K562 treated with DMSO at 1 percent for 12 hours (cell line): ENCODE results near the gene RIMKLA. TPM values are rescaled to one million over a fixed set of nuclear protein-coding genes. Genes with fewer than 3 reads are reported as not detected.

Source experiments
- total RNA-seq: library from RNA; unstranded; fragments of 300-600 nt; gene quantifications from 2 replicates; pipeline ENCODE4 v1.2.3, GENCODE V29; 2022; ENCODE audit not compliant: insufficient read depth

Gene RIMKLA
- not detected in 2 replicates for total RNA-seq

DNA sequence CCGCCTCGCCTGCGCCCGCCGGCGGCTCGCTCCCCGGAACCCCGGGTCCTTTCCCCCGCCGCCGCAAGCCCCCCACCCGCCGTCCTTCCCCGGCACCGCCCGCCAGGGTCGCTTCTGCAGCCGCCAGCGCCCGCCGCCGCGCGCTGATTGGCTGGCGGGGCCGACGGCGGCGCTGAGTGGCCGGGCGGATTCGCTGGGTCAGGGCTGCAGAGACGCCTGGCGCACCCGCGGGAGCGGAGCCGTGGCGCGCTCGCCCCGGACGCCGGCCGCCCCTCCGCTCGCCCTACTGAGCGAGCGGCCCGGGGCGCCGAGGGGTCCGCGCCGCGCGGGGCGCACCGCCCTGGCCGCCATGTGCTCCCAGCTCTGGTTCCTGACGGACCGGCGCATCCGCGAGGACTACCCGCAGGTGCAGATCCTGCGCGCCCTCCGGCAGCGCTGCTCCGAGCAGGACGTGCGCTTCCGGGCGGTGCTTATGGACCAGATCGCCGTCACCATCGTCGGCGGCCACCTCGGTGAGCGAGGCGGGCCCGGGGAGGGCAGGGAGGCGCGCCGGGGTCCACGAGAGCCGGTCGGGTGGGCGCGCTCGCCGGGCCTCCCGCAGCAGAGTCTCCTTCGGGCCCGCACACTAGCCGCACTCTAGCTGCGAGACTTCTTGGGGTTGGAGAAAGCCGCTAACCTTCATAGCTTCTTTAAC, at the start of gene RIMKLA:
TSS of gene RIMKLA (plus strand) at position 207 of the 694 bp plus-strand sequence. CDS start at position 350, 143 bp downstream.

GRCh38 chr1:42335050-42335808, 45.4 kb upstream of the RIMKLA start, which contains the start of gene FOXJ3:
Gene FOXJ3, minus strand, starts transcription at chr1:42335235. Its CDS starts 24,142 bp downstream, at chr1:42311093.

DNA sequence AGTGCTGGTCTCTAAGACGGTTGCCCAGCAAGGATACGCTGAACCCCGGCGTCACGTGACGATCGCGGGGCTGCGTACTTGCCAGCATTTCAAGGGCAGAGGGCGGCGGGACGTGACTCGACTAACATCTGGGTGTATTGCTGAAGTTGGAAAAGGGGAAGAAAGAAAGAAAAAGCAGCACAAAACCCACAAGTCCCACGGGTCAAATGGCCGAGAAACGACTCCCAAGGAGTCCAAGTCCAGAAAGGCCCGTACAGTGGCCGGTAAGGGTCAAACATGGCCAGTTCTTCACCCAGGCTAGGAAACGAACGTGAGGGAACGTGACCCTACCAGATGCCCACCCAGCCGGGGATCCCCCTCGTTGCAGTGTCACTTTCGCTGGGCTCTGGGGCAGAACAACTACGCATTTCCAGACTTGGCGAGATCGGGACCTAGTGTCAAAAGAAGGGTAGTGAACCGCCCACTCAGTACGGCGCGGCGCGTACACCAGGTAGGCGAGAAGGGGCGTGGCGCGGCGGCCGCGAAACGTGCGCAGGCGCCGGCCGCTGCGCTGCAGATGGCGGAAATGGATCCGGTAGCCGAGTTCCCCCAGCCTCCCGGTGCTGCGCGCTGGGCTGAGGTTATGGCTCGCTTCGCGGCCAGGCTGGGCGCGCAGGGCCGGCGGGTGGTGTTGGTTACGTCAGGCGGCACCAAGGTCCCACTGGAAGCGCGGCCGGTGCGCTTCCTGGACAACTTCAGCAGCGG, 75.6 kb downstream of the RIMKLA start, which contains the start of the genes PPCS and ZMYND12:
TSS of gene PPCS (plus strand) at position 534 of the 744 bp plus-strand sequence. CDS start at position 557, 23 bp downstream.
TSS of gene ZMYND12 (minus strand) at position 13 of the 744 bp plus-strand sequence. CDS start 25 bp downstream, outside the sequence.

DNA sequence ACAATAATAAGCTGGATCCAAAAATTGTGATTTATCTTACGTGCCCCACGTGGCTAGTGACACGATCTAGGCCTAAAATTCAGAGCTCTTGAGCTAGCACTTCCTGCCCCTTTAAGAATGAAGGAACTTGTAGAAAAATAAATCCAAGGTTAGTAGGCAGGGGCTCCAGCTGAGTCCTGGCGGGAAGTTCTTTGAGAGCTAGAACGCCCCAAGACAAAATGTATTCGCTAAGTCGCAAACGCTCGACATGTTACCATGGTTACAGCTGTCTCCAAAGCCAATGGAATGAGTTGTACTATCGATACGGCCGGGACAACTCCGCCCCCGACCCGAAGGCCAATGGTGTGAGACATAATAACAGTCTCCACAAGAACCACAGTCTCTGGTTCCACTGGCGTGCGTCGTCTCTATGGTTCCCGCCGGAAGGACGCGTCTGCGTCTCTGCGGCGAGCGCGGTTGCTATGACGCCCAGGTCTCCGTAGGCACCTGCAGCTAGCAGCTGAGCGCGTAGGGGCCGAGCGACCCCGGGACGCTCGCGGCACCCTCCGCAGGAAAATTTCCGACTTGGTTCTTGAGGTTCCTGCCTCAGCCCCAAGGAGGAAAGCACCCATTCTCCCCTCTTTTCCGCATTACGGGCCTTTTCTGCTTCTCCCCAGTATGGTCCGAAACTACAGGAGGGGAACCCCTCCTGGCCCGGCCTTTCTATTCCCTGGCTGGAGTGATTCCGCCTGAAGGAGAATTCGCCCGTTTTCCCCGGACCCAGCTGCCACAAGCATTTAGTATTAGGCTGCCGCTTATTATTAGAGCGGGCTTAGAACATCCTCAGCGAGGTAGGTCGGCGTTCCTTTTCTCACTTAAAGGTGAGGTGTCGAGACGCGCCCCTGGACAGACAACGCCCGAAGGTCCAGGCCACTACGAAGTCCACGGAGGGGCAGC, 82.5 kb downstream of the RIMKLA start, which contains the start of gene CCDC30:
TSS of gene CCDC30 (plus strand) at position 459 of the 936 bp plus-strand sequence. CDS start 17,266 bp downstream, outside the sequence.

Other genes with a start within 250 kb of the RIMKLA start
- gene GUCA2B, start 227.4 kb upstream of the RIMKLA start, total RNA-seq = not detected in 2 replicates
- not detected in 2 replicates for gene GUCA2A, start 216.0 kb upstream of the RIMKLA start, total RNA-seq
- 5.3 and 21.2 TPM in 2 replicates for gene FOXJ3, start 45.6 kb upstream of the RIMKLA start, total RNA-seq
- gene ZMYND12, start 75.2 kb downstream of the RIMKLA start, total RNA-seq = not detected in 2 replicates
- 34.5 and 51.2 TPM in 2 replicates for gene PPCS, start 75.8 kb downstream of the RIMKLA start, total RNA-seq
- gene CCDC30, start 82.5 kb downstream of the RIMKLA start, total RNA-seq = 0.21 TPM in 1 of 2 replicates, not detected in the other